HG03342 (cell line): ENCODE measurements around the gene CAMKV.
"Not testable (repeated sequence)": the region's sequence is repeated elsewhere in the genome, so short reads cannot be mapped to it uniquely, and the experiment has no call there.

Experiments
- ATAC-seq: cut with Tn5 transposase; IDR thresholded peaks from one replicate; pipeline ENCODE4 v1.9.1; 2021; ENCODE audit warnings: mild to moderate bottlenecking, moderate library complexity; ENCODE audit not compliant: unreplicated experiment

CAMKV gene

GRCh38 chr3:49856181-49857005 is 13.3 kb downstream of the CAMKV start, which contains the start of gene TRAIP:
TRAIP (minus strand) TSS chr3:49856564; CDS start chr3:49856453, 111 bp downstream.
- ATAC-seq: peak; percentile 90

GRCh38 chr3:49855662-49856061 is 14.0 kb downstream of the CAMKV start:
- no peak for ATAC-seq

GRCh38 chr3:49845694-49846093 is 24.0 kb downstream of the CAMKV start:
- ATAC-seq: no peak

GRCh38 chr3:49844464-49845183 is 25.1 kb downstream of the CAMKV start:
- ATAC-seq: no peak

- no peak for ATAC-seq
Measured at GRCh38 chr3:49842843-49843517, 26.7 kb downstream of the CAMKV start.

- no peak for ATAC-seq
Measured at GRCh38 chr3:49841806-49842205, 27.9 kb downstream of the CAMKV start.

- no peak for ATAC-seq
Measured at GRCh38 chr3:49841126-49841696, 28.5 kb downstream of the CAMKV start.

GRCh38 chr3:49840388-49840787 is 29.3 kb downstream of the CAMKV start:
- no peak for ATAC-seq

GRCh38 chr3:49839193-49839809 is 30.4 kb downstream of the CAMKV start:
- no peak for ATAC-seq

- no peak for ATAC-seq
Measured at GRCh38 chr3:49831341-49831740, 38.4 kb downstream of the CAMKV start.

GRCh38 chr3:49826016-49826415 is 43.7 kb downstream of the CAMKV start:
- no peak for ATAC-seq

- ATAC-seq: not testable (repeated sequence)
Measured at GRCh38 chr3:49823131-49823530, 46.6 kb downstream of the CAMKV start.

GRCh38 chr3:49813497-49814174 is 56.1 kb downstream of the CAMKV start, which contains the start of gene UBA7:
UBA7 (minus strand) TSS chr3:49813953; CDS start chr3:49813787, 166 bp downstream.
- ATAC-seq: peak; percentile 61

- no peak for ATAC-seq
Measured at GRCh38 chr3:49812916-49813496, 56.7 kb downstream of the CAMKV start.
